Measurements from ENCODE around the gene FREM1.

FREM1 gene

GRCh38 chr9:14768405-14769229, 141.6 kb downstream of the FREM1 start:
- no peaks in the 10 kb centered on the region for H3K36me3 ChIP-seq (ENCODE audit: control insufficient read depth in 2 of 2, insufficient read depth in 2 of 2, low read length in 2 of 2)
- no peaks in the 10 kb centered on the region for H3K9me3 ChIP-seq (ENCODE audit: control insufficient read depth in 2 of 2, low read length in 2 of 2)
- H3K9ac ChIP-seq (ENCODE audit: low read length in 2 of 2): no peak overlapping the region
- H3K27ac ChIP-seq (ENCODE audit: low read length): no peak overlapping the region
- H3K27me3 ChIP-seq (ENCODE audit: control insufficient read depth in 1 of 2, insufficient read depth in 2 of 2, low read length in 2 of 2): no peaks in the 10 kb centered on the region
- no peak overlapping the region for H3K4me3 ChIP-seq (ENCODE audit: low read length in 2 of 2)
- H3K4me1 ChIP-seq (ENCODE audit: control insufficient read depth, insufficient read depth, low read length): no peaks in the 10 kb centered on the region

GRCh38 chr9:14766299-14766698, 143.9 kb downstream of the FREM1 start:
- Histone ChIP-seq H3K4me3 (ENCODE audit: low read length in 2 of 2) (no peak overlapping the region), H3K36me3 (ENCODE audit: control insufficient read depth in 2 of 2, insufficient read depth in 2 of 2, low read length in 2 of 2) (no peaks in the 10 kb centered on the region), H3K9ac (ENCODE audit: low read length in 2 of 2) (no peak overlapping the region), H3K9me3 (ENCODE audit: control insufficient read depth in 2 of 2, low read length in 2 of 2) (no peaks in the 10 kb centered on the region), H3K27ac (ENCODE audit: low read length) (no peak overlapping the region), H3K4me1 (ENCODE audit: control insufficient read depth, insufficient read depth, low read length) (no peaks in the 10 kb centered on the region), H3K27me3 (ENCODE audit: control insufficient read depth in 1 of 2, insufficient read depth in 2 of 2, low read length in 2 of 2) (no peaks in the 10 kb centered on the region)

GRCh38 chr9:14761584-14761983, 148.6 kb downstream of the FREM1 start:
- no peaks in the 10 kb centered on the region for H3K27me3 ChIP-seq (ENCODE audit: control insufficient read depth in 1 of 2, insufficient read depth in 2 of 2, low read length in 2 of 2)
- no peak overlapping the region for H3K27ac ChIP-seq (ENCODE audit: low read length)
- no peaks in the 10 kb centered on the region for H3K36me3 ChIP-seq (ENCODE audit: control insufficient read depth in 2 of 2, insufficient read depth in 2 of 2, low read length in 2 of 2)
- no peak overlapping the region for H3K4me3 ChIP-seq (ENCODE audit: low read length in 2 of 2)
- no peaks in the 10 kb centered on the region for H3K4me1 ChIP-seq (ENCODE audit: control insufficient read depth, insufficient read depth, low read length)
- H3K9me3 ChIP-seq (ENCODE audit: control insufficient read depth in 2 of 2, low read length in 2 of 2): no peaks in the 10 kb centered on the region
- H3K9ac ChIP-seq (ENCODE audit: low read length in 2 of 2): no peak overlapping the region

- H3K27me3 ChIP-seq (ENCODE audit: control insufficient read depth in 1 of 2, insufficient read depth in 2 of 2, low read length in 2 of 2): peaks cover 0 to 2% of the 10 kb centered on the region in 2 donors
These were observed 150.2 kb downstream of the FREM1 start for GRCh38 chr9:14760060-14760459.

GRCh38 chr9:14756291-14756690, 153.9 kb downstream of the FREM1 start:
- no peaks in the 10 kb centered on the region for H3K36me3 ChIP-seq (ENCODE audit: control insufficient read depth in 2 of 2, insufficient read depth in 2 of 2, low read length in 2 of 2)
- no peak overlapping the region for H3K4me3 ChIP-seq (ENCODE audit: low read length in 2 of 2)
- no peak overlapping the region for H3K27ac ChIP-seq (ENCODE audit: low read length)
- no peaks in the 10 kb centered on the region for H3K9me3 ChIP-seq (ENCODE audit: control insufficient read depth in 2 of 2, low read length in 2 of 2)
- no peaks in the 10 kb centered on the region for H3K4me1 ChIP-seq (ENCODE audit: control insufficient read depth, insufficient read depth, low read length)
- peaks cover 0 to 3% of the 10 kb centered on the region in 2 donors for H3K27me3 ChIP-seq (ENCODE audit: control insufficient read depth in 1 of 2, insufficient read depth in 2 of 2, low read length in 2 of 2)
- H3K9ac ChIP-seq (ENCODE audit: low read length in 2 of 2): no peak overlapping the region

More at GRCh38 chr9:14760060-14760459, 150.2 kb downstream of the FREM1 start:
- Histone ChIP-seq H3K9me3 (ENCODE audit: control insufficient read depth in 2 of 2, low read length in 2 of 2) (no peaks in the 10 kb centered on the region), H3K9ac (ENCODE audit: low read length in 2 of 2) (no peak overlapping the region), H3K27ac (ENCODE audit: low read length) (no peak overlapping the region), H3K4me3 (ENCODE audit: low read length in 2 of 2) (no peak overlapping the region), H3K36me3 (ENCODE audit: control insufficient read depth in 2 of 2, insufficient read depth in 2 of 2, low read length in 2 of 2) (no peaks in the 10 kb centered on the region), H3K4me1 (ENCODE audit: control insufficient read depth, insufficient read depth, low read length) (no peaks in the 10 kb centered on the region)

GRCh38 chr9:14752871-14753270, 157.4 kb downstream of the FREM1 start:
- no peaks in the 10 kb centered on the region for H3K36me3 ChIP-seq (ENCODE audit: control insufficient read depth in 2 of 2, insufficient read depth in 2 of 2, low read length in 2 of 2)

GRCh38 chr9:14752271-14752670, 158.0 kb downstream of the FREM1 start:
- Histone ChIP-seq H3K36me3 (ENCODE audit: control insufficient read depth in 2 of 2, insufficient read depth in 2 of 2, low read length in 2 of 2) (no peaks in the 10 kb centered on the region), H3K4me1 (ENCODE audit: control insufficient read depth, insufficient read depth, low read length) (no peaks in the 10 kb centered on the region), H3K9me3 (ENCODE audit: control insufficient read depth in 2 of 2, low read length in 2 of 2) (no peaks in the 10 kb centered on the region), H3K4me3 (ENCODE audit: low read length in 2 of 2) (no peak overlapping the region), H3K27ac (ENCODE audit: low read length) (no peak overlapping the region), H3K9ac (ENCODE audit: low read length in 2 of 2) (no peak overlapping the region), H3K27me3 (ENCODE audit: control insufficient read depth in 1 of 2, insufficient read depth in 2 of 2, low read length in 2 of 2) (peaks cover 0 to 3% of the 10 kb centered on the region in 2 donors)

More at GRCh38 chr9:14752871-14753270, 157.4 kb downstream of the FREM1 start:
- Histone ChIP-seq H3K4me3 (ENCODE audit: low read length in 2 of 2) (no peak overlapping the region), H3K4me1 (ENCODE audit: control insufficient read depth, insufficient read depth, low read length) (no peaks in the 10 kb centered on the region), H3K9ac (ENCODE audit: low read length in 2 of 2) (no peak overlapping the region), H3K27ac (ENCODE audit: low read length) (no peak overlapping the region), H3K27me3 (ENCODE audit: control insufficient read depth in 1 of 2, insufficient read depth in 2 of 2, low read length in 2 of 2) (peaks cover 0 to 3% of the 10 kb centered on the region in 2 donors), H3K9me3 (ENCODE audit: control insufficient read depth in 2 of 2, low read length in 2 of 2) (no peaks in the 10 kb centered on the region)

- Histone ChIP-seq H3K9ac (ENCODE audit: low read length in 2 of 2) (no peak overlapping the region), H3K4me3 (ENCODE audit: low read length in 2 of 2) (no peak overlapping the region), H3K9me3 (ENCODE audit: control insufficient read depth in 2 of 2, low read length in 2 of 2) (no peaks in the 10 kb centered on the region), H3K27ac (ENCODE audit: low read length) (no peak overlapping the region), H3K4me1 (ENCODE audit: control insufficient read depth, insufficient read depth, low read length) (no peaks in the 10 kb centered on the region), H3K36me3 (ENCODE audit: control insufficient read depth in 2 of 2, insufficient read depth in 2 of 2, low read length in 2 of 2) (no peaks in the 10 kb centered on the region), H3K27me3 (ENCODE audit: control insufficient read depth in 1 of 2, insufficient read depth in 2 of 2, low read length in 2 of 2) (peaks cover 0 to 3% of the 10 kb centered on the region in 2 donors)
These were observed 159.4 kb downstream of the FREM1 start for GRCh38 chr9:14750821-14751220.

- no peaks in the 10 kb centered on the region for H3K27me3 ChIP-seq (ENCODE audit: control insufficient read depth in 1 of 2, insufficient read depth in 2 of 2, low read length in 2 of 2)
- H3K27ac ChIP-seq (ENCODE audit: low read length): no peak overlapping the region
- H3K4me1 ChIP-seq (ENCODE audit: control insufficient read depth, insufficient read depth, low read length): no peaks in the 10 kb centered on the region
- H3K4me3 ChIP-seq (ENCODE audit: low read length in 2 of 2): no peak overlapping the region
- no peaks in the 10 kb centered on the region for H3K36me3 ChIP-seq (ENCODE audit: control insufficient read depth in 2 of 2, insufficient read depth in 2 of 2, low read length in 2 of 2)
- H3K9ac ChIP-seq (ENCODE audit: low read length in 2 of 2): no peak overlapping the region
- H3K9me3 ChIP-seq (ENCODE audit: control insufficient read depth in 2 of 2, low read length in 2 of 2): no peaks in the 10 kb centered on the region
These were observed 160.5 kb downstream of the FREM1 start for GRCh38 chr9:14749741-14750211.

- no peaks in the 10 kb centered on the region for H3K36me3 ChIP-seq (ENCODE audit: control insufficient read depth in 2 of 2, insufficient read depth in 2 of 2, low read length in 2 of 2)
- H3K4me1 ChIP-seq (ENCODE audit: control insufficient read depth, insufficient read depth, low read length): no peaks in the 10 kb centered on the region
- H3K9ac ChIP-seq (ENCODE audit: low read length in 2 of 2): no peak overlapping the region
- no peak overlapping the region for H3K4me3 ChIP-seq (ENCODE audit: low read length in 2 of 2)
- no peaks in the 10 kb centered on the region for H3K27me3 ChIP-seq (ENCODE audit: control insufficient read depth in 1 of 2, insufficient read depth in 2 of 2, low read length in 2 of 2)
- no peaks in the 10 kb centered on the region for H3K9me3 ChIP-seq (ENCODE audit: control insufficient read depth in 2 of 2, low read length in 2 of 2)
- H3K27ac ChIP-seq (ENCODE audit: low read length): no peak overlapping the region
These were observed 161.9 kb downstream of the FREM1 start for GRCh38 chr9:14748373-14748772.

GRCh38 chr9:14747111-14747510, 163.1 kb downstream of the FREM1 start:
- no peaks in the 10 kb centered on the region for H3K27me3 ChIP-seq (ENCODE audit: control insufficient read depth in 1 of 2, insufficient read depth in 2 of 2, low read length in 2 of 2)
- H3K36me3 ChIP-seq (ENCODE audit: control insufficient read depth in 2 of 2, insufficient read depth in 2 of 2, low read length in 2 of 2): no peaks in the 10 kb centered on the region
- no peak overlapping the region for H3K9ac ChIP-seq (ENCODE audit: low read length in 2 of 2)
- H3K9me3 ChIP-seq (ENCODE audit: control insufficient read depth in 2 of 2, low read length in 2 of 2): no peaks in the 10 kb centered on the region
- no peaks in the 10 kb centered on the region for H3K4me1 ChIP-seq (ENCODE audit: control insufficient read depth, insufficient read depth, low read length)
- no peak overlapping the region for H3K4me3 ChIP-seq (ENCODE audit: low read length in 2 of 2)
- H3K27ac ChIP-seq (ENCODE audit: low read length): no peak overlapping the region

All from stomach smooth muscle (tissue), 2 donors.